Activated CD8-positive, alpha-beta T cell treated with anti-CD3 and anti-CD28 coated beads, Interleukin-2, amount 10 ng/mL, durations not matched to agents 7 days and 5 days (primary cell): ENCODE results near the gene SERTAD4. TPM values are rescaled to one million over a fixed set of nuclear protein-coding genes. Genes with fewer than 3 reads are reported as not detected.

Experiments
- ATAC-seq: fragments of 150-1000 bp; cut with Tn5 transposase; one replicate; pipeline ENCODE4 v1.10.0; 2021; ENCODE audit warnings: moderate library complexity
- CTCF ChIA-PET: fragments of 350-600 bp; sonication (Branson Sonifier 250); formaldehyde crosslinking; loops from one replicate; lab custom pipeline; 2021; ENCODE audit warnings: antibody characterized with exemption; lab: Charles Lee
- POLR2A ChIA-PET: fragments of 350-600 bp; sonication (Branson Sonifier 250); formaldehyde crosslinking; loops from one replicate; lab custom pipeline; 2021; ENCODE audit warnings: antibody characterized with exemption; lab: Charles Lee
- DNase-seq: peaks from one replicate; pipeline ENCODE4 v3.0.0-alpha.2; 2020
- H3K27ac Mint-ChIP-seq: one replicate; pipeline ENCODE4 v1.8.0; 2021; ENCODE audit warnings: mild to moderate bottlenecking, mixed read lengths
- H3K27me3 Mint-ChIP-seq: one replicate; pipeline ENCODE4 v1.8.0; 2021; ENCODE audit warnings: low read depth, mixed read lengths
- H3K36me3 Mint-ChIP-seq: one replicate; pipeline ENCODE4 v1.8.0; 2021; ENCODE audit warnings: low read depth, mixed read lengths
- H3K4me1 Mint-ChIP-seq: one replicate; pipeline ENCODE4 v1.8.0; 2021; ENCODE audit warnings: low read depth, mixed read lengths
- H3K4me3 Mint-ChIP-seq: one replicate; pipeline ENCODE4 v1.8.0; 2021; ENCODE audit warnings: mild to moderate bottlenecking, mixed read lengths
- H3K9me3 Mint-ChIP-seq: one replicate; pipeline ENCODE4 v1.8.0; 2022; ENCODE audit warnings: mixed read lengths; ENCODE audit not compliant: insufficient read depth
- total RNA-seq, 2 experiments: library from RNA; stranded (reverse); gene quantifications; one replicate each; pipeline ENCODE4 v1.2.3, GENCODE V29; 2021

SERTAD4 gene
- total RNA-seq, 2 experiments from 2014 or later: not detected

- DNase-seq (no peak), ATAC-seq (no peak)
- Mint-ChIP-seq H3K9me3 (no peaks in the 10 kb centered on the region), H3K4me3 (no peak overlapping the region), H3K36me3 (no peaks in the 10 kb centered on the region), H3K27me3 (peaks cover 74% of the 10 kb centered on the region), H3K4me1 (peaks cover 6% of the 10 kb centered on the region), H3K27ac (no peak overlapping the region)
- ChIA-PET POLR2A (no interaction called here), CTCF (no interaction called here)
Observed at GRCh38 chr1:210250665-210250997, 18.0 kb downstream of the SERTAD4 start.

DNA sequence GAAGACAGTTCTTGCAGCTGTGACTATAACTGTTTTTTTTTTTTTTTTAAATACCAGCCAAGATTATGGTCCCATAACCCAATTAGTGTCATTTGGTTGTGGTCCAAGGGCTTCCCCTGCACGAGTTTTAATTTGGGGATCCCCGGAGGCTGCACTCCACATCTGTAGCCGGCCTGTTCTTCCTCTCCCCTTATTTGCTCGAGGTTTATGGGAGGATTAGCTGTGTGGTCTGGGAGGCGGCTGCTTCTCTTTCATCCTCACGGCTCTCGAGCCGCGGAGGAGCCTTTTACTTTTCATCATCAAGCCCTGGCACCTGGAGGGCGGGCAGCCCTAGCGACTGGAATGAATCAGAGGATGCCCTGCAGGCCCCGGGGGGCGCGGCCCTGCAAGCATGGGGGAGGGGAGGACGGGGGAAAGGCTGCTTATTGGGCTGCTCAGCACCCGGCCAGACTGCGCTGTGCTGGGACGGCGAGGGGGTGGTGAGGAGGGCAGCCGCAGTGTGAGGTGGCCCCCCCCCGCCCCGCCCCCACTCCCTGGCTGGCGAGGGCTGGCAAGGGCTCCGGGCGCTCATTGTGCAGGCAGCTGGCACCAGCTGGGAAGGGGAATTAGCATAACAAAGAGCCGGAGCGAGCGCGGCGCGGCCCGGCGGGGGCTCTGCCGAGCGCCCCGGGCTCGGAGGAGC lies 18.5 kb downstream of the SERTAD4 start:
- ChIA-PET CTCF (no interaction called here), POLR2A (no interaction called here)
- ATAC-seq (no peak), DNase-seq (no peak)
- Mint-ChIP-seq H3K4me3 (no peak overlapping the region), H3K27ac (no peak overlapping the region), H3K27me3 (peaks cover 71% of the 10 kb centered on the region), H3K36me3 (no peaks in the 10 kb centered on the region), H3K4me1 (peaks cover 6% of the 10 kb centered on the region), H3K9me3 (no peaks in the 10 kb centered on the region)

DNA sequence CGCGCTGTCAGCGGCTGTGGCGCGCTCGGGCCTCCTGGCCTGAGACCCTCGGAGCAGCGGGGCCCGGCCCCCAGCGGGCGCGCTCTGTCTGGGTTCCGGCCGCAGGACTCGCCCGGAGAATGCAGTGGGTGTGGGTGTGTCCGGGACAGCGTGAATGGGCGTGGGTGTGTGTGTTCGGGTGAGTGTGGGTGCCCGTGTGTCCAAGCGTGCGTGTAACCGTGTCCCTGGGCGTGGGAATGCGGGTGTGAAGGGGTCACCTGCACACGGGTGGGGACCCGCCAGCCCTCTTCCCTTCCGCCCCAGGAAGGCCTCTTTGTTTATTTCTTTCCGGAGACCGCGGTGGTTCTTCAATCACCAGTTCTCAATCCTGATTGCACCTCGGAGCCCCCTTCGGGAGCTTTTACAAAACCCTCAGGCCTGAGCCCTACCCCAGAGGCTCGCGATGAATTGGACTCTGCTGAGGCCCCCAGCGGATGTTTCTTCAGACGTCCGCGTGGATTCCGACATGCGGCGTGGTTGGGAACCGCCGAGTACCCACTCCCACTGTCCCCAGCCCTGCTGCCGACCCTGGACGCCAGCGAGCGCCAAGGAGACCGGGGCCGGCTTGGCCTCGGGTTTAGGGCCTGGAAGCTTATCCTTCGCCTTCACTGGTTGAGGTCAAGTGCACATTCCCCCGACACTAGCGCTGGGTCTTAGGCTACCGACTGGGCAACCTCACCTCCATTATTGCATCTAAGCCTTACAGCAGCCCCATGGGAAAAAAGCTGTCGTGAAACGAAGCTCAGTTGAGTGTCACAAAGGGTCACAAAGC lies 19.3 kb downstream of the SERTAD4 start:
- no peaks in the 10 kb centered on the region for H3K36me3 Mint-ChIP-seq
- peak overlapping the region; percentile 57 for H3K4me3 Mint-ChIP-seq
- ATAC-seq: peak; percentile 49
- peaks cover 6% of the 10 kb centered on the region for H3K4me1 Mint-ChIP-seq
- no peak overlapping the region for H3K27ac Mint-ChIP-seq
- POLR2A ChIA-PET: no interaction called here
- H3K27me3 Mint-ChIP-seq: peaks cover 63% of the 10 kb centered on the region
- DNase-seq: no peak
- H3K9me3 Mint-ChIP-seq: no peaks in the 10 kb centered on the region
- CTCF ChIA-PET: no interaction called here

- ChIA-PET CTCF (no interaction called here), POLR2A (no interaction called here)
- H3K4me3 Mint-ChIP-seq: no peak overlapping the region
- H3K36me3 Mint-ChIP-seq: no peaks in the 10 kb centered on the region
- no peak overlapping the region for H3K27ac Mint-ChIP-seq
- H3K27me3 Mint-ChIP-seq: peaks cover 61% of the 10 kb centered on the region
- H3K9me3 Mint-ChIP-seq: no peaks in the 10 kb centered on the region
- DNase-seq (no peak), ATAC-seq (peak; percentile 48)
- H3K4me1 Mint-ChIP-seq: peaks cover 6% of the 10 kb centered on the region
Observed at GRCh38 chr1:210252621-210253051, 20.0 kb downstream of the SERTAD4 start.

DNA sequence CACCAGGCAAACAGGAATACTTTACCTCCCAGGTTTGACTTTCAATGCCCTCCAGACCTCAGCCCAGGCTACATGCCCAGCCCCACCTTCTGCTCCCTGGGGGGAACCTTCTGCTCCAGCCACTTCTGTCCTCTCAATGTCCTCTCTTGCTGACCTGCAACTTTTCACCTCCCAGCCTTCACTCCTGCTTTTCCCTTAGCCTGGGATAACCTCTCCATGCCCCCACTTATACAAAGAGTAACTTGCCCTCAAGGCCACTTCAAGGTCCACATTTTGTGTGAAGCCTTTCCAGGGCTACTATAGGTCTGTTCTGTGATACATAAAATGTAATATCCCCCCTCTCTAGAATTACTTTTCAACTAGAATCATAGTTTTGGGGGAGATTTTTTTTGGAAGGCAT lies 21.7 kb downstream of the SERTAD4 start:
- Mint-ChIP-seq H3K4me3 (no peak overlapping the region), H3K9me3 (no peaks in the 10 kb centered on the region), H3K27me3 (peaks cover 57% of the 10 kb centered on the region), H3K36me3 (no peaks in the 10 kb centered on the region), H3K27ac (no peak overlapping the region), H3K4me1 (peaks cover 6% of the 10 kb centered on the region)
- CTCF ChIA-PET: no interaction called here
- ATAC-seq (no peak), DNase-seq (no peak)
- POLR2A ChIA-PET: no interaction called here

GRCh38 chr1:210257698-210258529 lies 25.3 kb downstream of the SERTAD4 start:
- ChIA-PET POLR2A (interaction anchor here (0.8 kb wide), 1 partner anchor 1013 kb away, joined by 3 read pairs; no protein-coding TSS in a partner anchor), CTCF (no interaction called here)
- Mint-ChIP-seq H3K27me3 (peaks cover 33% of the 10 kb centered on the region), H3K27ac (no peak overlapping the region), H3K36me3 (no peaks in the 10 kb centered on the region), H3K4me3 (no peak overlapping the region), H3K9me3 (no peaks in the 10 kb centered on the region), H3K4me1 (no peaks in the 10 kb centered on the region)
- ATAC-seq: no peak
- DNase-seq: no peak

DNA sequence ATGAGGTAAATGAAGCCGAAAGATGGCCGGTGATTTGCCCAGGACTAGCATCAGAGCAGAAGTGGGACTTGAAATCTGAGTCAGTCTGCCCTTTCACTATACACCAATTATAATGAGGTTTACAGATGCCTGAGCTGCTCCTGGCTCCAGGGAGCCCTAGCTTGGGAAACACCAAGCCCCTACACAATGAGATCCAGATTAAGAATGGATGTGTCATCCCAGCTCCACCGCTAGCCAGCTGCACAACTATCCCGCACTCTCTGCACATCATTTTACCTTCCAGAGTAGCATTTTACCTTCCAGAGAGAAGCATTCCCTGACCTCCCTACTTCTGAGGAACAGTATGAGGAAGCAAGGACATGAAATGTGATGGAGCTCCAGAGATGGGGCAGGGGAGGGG lies 27.0 kb downstream of the SERTAD4 start:
- H3K27me3 Mint-ChIP-seq: peaks cover 18% of the 10 kb centered on the region
- CTCF ChIA-PET: no interaction called here
- no peak for DNase-seq

GRCh38 chr1:210260096-210260495 lies 27.5 kb downstream of the SERTAD4 start:
- CTCF ChIA-PET: interaction anchor here (1.1 kb wide), 1 partner anchor 14 kb away, joined by 3 read pairs; no protein-coding TSS in a partner anchor
- H3K36me3 Mint-ChIP-seq: no peaks in the 10 kb centered on the region
- no peaks in the 10 kb centered on the region for H3K9me3 Mint-ChIP-seq
- POLR2A ChIA-PET: no interaction called here
- ATAC-seq (no peak), DNase-seq (no peak)
- H3K27ac Mint-ChIP-seq: no peak overlapping the region
- no peaks in the 10 kb centered on the region for H3K4me1 Mint-ChIP-seq
- no peak overlapping the region for H3K4me3 Mint-ChIP-seq
- H3K27me3 Mint-ChIP-seq: peaks cover 16% of the 10 kb centered on the region

More for the DNA sequence above, 27.0 kb downstream of the SERTAD4 start:
- POLR2A ChIA-PET: no interaction called here
- no peaks in the 10 kb centered on the region for H3K9me3 Mint-ChIP-seq
- H3K4me1 Mint-ChIP-seq: no peaks in the 10 kb centered on the region
- H3K27ac Mint-ChIP-seq: no peak overlapping the region
- no peak for ATAC-seq
- no peak overlapping the region for H3K4me3 Mint-ChIP-seq
- no peaks in the 10 kb centered on the region for H3K36me3 Mint-ChIP-seq

DNA sequence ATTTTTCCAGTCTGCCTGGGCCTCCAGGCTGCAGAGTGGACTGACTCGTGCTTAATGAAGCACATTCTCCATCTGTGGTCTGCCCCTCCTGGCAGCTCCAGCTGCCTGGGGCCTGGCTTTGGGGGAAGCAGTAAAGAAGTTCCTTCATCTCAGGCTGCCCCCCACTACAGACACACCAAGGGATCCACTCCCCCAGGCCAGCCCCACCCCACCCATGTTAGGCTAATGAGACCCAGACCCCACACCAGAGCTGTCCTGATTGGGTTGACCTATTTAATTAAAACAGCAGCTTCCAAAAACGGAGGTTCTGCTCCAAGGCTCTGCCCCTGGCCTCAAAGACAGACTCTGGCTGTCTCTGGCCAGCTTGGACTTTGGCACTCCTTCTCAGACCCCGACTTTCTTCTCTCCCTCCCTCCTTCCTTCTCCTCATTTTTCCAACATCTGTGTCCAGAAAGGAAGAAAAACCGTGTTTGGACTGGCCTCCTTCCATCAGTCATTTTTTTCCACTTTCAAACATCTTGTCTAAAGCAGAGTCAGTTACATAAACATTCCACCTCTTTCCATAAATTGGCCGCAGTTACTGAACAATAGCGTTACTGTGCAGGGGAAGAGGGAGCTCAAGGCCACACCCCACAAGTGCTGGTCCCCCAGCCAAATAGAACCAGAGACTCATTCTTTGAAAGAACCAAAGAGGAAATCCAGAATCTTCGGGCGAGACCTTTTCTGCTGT lies 29.7 kb downstream of the SERTAD4 start:
- no peak for ATAC-seq
- POLR2A ChIA-PET: no interaction called here
- Mint-ChIP-seq H3K4me3 (no peak overlapping the region), H3K27me3 (peaks cover 8% of the 10 kb centered on the region), H3K36me3 (no peaks in the 10 kb centered on the region), H3K9me3 (no peaks in the 10 kb centered on the region), H3K27ac (no peak overlapping the region), H3K4me1 (no peaks in the 10 kb centered on the region)
- CTCF ChIA-PET: no interaction called here
- no peak for DNase-seq

GRCh38 chr1:210262897-210263272 lies 30.3 kb downstream of the SERTAD4 start:
- no peaks in the 10 kb centered on the region for H3K9me3 Mint-ChIP-seq
- H3K27me3 Mint-ChIP-seq: peaks cover 3% of the 10 kb centered on the region
- no peaks in the 10 kb centered on the region for H3K4me1 Mint-ChIP-seq
- POLR2A ChIA-PET: no interaction called here
- ATAC-seq: no peak
- H3K4me3 Mint-ChIP-seq: no peak overlapping the region
- CTCF ChIA-PET: no interaction called here
- DNase-seq: no peak
- no peak overlapping the region for H3K27ac Mint-ChIP-seq
- H3K36me3 Mint-ChIP-seq: no peaks in the 10 kb centered on the region

DNA sequence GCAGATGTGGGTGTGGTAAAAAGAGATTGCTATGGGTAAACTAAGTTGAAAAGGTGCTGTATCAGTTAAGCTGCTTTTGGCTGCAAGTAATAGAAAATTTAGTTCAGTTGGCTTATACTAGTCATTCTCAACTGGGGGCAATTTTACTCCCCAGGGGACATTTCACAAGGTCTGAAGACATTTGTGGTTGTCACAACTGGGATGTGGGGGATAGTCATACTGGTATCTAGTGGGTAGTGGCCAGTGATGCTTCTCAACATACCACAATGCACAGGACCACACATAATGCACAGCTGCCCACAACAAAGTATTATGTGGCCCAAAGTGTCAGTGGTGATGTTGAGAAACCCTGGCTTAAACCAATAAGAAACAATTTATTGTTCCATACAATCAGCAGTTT lies 31.4 kb downstream of the SERTAD4 start:
- H3K36me3 Mint-ChIP-seq: no peaks in the 10 kb centered on the region
- DNase-seq (no peak), ATAC-seq (no peak)
- H3K4me3 Mint-ChIP-seq: no peak overlapping the region
- peaks cover 3% of the 10 kb centered on the region for H3K27me3 Mint-ChIP-seq
- H3K4me1 Mint-ChIP-seq: no peaks in the 10 kb centered on the region
- no peaks in the 10 kb centered on the region for H3K9me3 Mint-ChIP-seq
- POLR2A ChIA-PET: no interaction called here
- CTCF ChIA-PET: no interaction called here
- no peak overlapping the region for H3K27ac Mint-ChIP-seq
